ENCODE measurements around the gene ABHD8.

The ABHD8 gene

GRCh38 chr19:17333611-17334413 is 30.6 kb upstream of the ABHD8 start:
- DNase-seq (ENCODE audit: low spot score): peak; percentile 83

GRCh38 chr19:17332677-17333581 is 29.7 kb upstream of the ABHD8 start:
- no peak for DNase-seq (ENCODE audit: low spot score)

- DNase-seq (ENCODE audit: low spot score): no peak
Measured at GRCh38 chr19:17332360-17332676, 29.1 kb upstream of the ABHD8 start.

GRCh38 chr19:17331045-17331558 is 27.9 kb upstream of the ABHD8 start:
- DNase-seq (ENCODE audit: low spot score): no peak

GRCh38 chr19:17330262-17331044 is 27.2 kb upstream of the ABHD8 start:
- DNase-seq (ENCODE audit: low spot score): no peak

- no peak for DNase-seq (ENCODE audit: low spot score)
Measured at GRCh38 chr19:17329366-17330261, 26.4 kb upstream of the ABHD8 start.

GRCh38 chr19:17328517-17329365 is 25.5 kb upstream of the ABHD8 start:
- no peak for DNase-seq (ENCODE audit: low spot score)

GRCh38 chr19:17327654-17328516 is 24.7 kb upstream of the ABHD8 start:
- DNase-seq (ENCODE audit: low spot score): peak; percentile 37

- no peak for DNase-seq (ENCODE audit: low spot score)
Measured at GRCh38 chr19:17327068-17327653, 23.9 kb upstream of the ABHD8 start.

- DNase-seq (ENCODE audit: low spot score): no peak
Measured at GRCh38 chr19:17326595-17326966, 23.4 kb upstream of the ABHD8 start.

- no peak for DNase-seq (ENCODE audit: low spot score)
Measured at GRCh38 chr19:17325881-17326594, 22.8 kb upstream of the ABHD8 start.

- DNase-seq (ENCODE audit: low spot score): no peak
Measured at GRCh38 chr19:17325133-17325532, 21.9 kb upstream of the ABHD8 start.

- DNase-seq (ENCODE audit: low spot score): no peak
Measured at GRCh38 chr19:17324357-17325114, 21.3 kb upstream of the ABHD8 start.

GRCh38 chr19:17323964-17324332 is 20.7 kb upstream of the ABHD8 start:
- DNase-seq (ENCODE audit: low spot score): no peak

GRCh38 chr19:17323300-17323963 is 20.2 kb upstream of the ABHD8 start:
- no peak for DNase-seq (ENCODE audit: low spot score)

GRCh38 chr19:17322854-17323253 is 19.6 kb upstream of the ABHD8 start:
- DNase-seq (ENCODE audit: low spot score): no peak

Data from GM03348 (cell line).